ENCODE results near the gene CACNB1. TPM values are rescaled to one million over a fixed set of nuclear protein-coding genes. Genes with fewer than 3 reads are reported as not detected.

CACNB1 gene
- total and polyA plus RNA-seq, 2 of the 4 experiments (the other 2 are of a cell fraction) = 2.5 to 8.6 TPM

- no peak overlapping the region for H3K9ac ChIP-seq (ENCODE audit: low read depth, low read length)
- H2BK120ac ChIP-seq (ENCODE audit: low read depth, low read length) = no peak overlapping the region
- TF ChIP-seq BHLHE40 (IDR thresholded peaks at IDR 0.05; ENCODE audit: low read depth, low read length) (no peak), USF2 (IDR thresholded peaks at IDR 0.05; ENCODE audit: low read depth, low read length) (no peak), MAZ (IDR thresholded peaks at IDR 0.05; ENCODE audit: borderline replicate concordance, low read depth, low read length) (no peak), NFE2L2 (IDR thresholded peaks at IDR 0.05; ENCODE audit: low read depth, low read length) (no peak), FOS (IDR thresholded peaks at IDR 0.05; ENCODE audit: low read depth, low read length) (no peak), RFX5 (IDR thresholded peaks at IDR 0.05; ENCODE audit: low read depth, low read length) (no peak), POLR2A (IDR thresholded peaks at IDR 0.05; ENCODE audit: low read depth, low read length) (no peak), ELK1 (IDR thresholded peaks at IDR 0.05; ENCODE audit: borderline replicate concordance, low read depth, low read length) (no peak), CEBPB (IDR thresholded peaks at IDR 0.05; ENCODE audit: low read depth, low read length) (no peak), CTCF (conservative IDR thresholded peaks at IDR 0.05; ENCODE audit: low read depth, low read length) (no peak)
- DNase-seq (no peak), ATAC-seq (ENCODE audit: low read depth) (no peak)
- H3K36me3 ChIP-seq (ENCODE audit: control insufficient read depth, insufficient read depth, low read length) = no peaks in the 10 kb centered on the region
- POLR2A ChIA-PET (ENCODE audit: unreplicated experiment) = no interaction called here
- no peak overlapping the region for H3K23ac ChIP-seq (ENCODE audit: low read depth, low read length)
- peaks cover 15% of the 10 kb centered on the region for H3K4me1 ChIP-seq (ENCODE audit: control insufficient read depth, insufficient read depth, low read length)
- no peak overlapping the region for H4K91ac ChIP-seq (ENCODE audit: insufficient read depth, low read depth, low read length)
- no peak overlapping the region for H3K14ac ChIP-seq (replicated peaks; ENCODE audit: low read depth, low read length)
- H3K27ac ChIP-seq (ENCODE audit: insufficient read depth, low read length) = no peak overlapping the region
- CTCF ChIA-PET = no interaction called here
- no peak overlapping the region for H4K5ac ChIP-seq (ENCODE audit: low read depth, low read length)
- dilution Hi-C loops (cut with HindIII; ENCODE audit: low sequenced_read_pairs, unreplicated experiment) (no loop called here), in situ Hi-C loops (cut with MboI; ENCODE audit: low sequenced_read_pairs) (no loop called here), intact Hi-C loops (cut with micrococcal nuclease) (no loop called here)
- no peak overlapping the region for H3K4me3 ChIP-seq (ENCODE audit: insufficient read depth, low read depth, low read length)
- H2AK9ac ChIP-seq (replicated peaks; ENCODE audit: low read depth, low read length, poor library complexity) = no peak overlapping the region
- no peaks in the 10 kb centered on the region for H3K9me3 ChIP-seq (ENCODE audit: control insufficient read depth, insufficient read depth, low read length)
- no peak overlapping the region for H2BK20ac ChIP-seq (ENCODE audit: low read depth, low read length)
- H3K4ac ChIP-seq (ENCODE audit: low read depth, low read length) = no peak overlapping the region
- no peak overlapping the region for H2AFZ ChIP-seq (replicated peaks; ENCODE audit: low read length, poor library complexity)
- no CpG with 5 or more reads among the region's 5 CpGs for WGBS, 2 experiments (ENCODE audit: extremely low coverage in 2 of 2, insufficient read length in 1 of 2)
- no peak overlapping the region for H3K4me2 ChIP-seq (ENCODE audit: low read depth, low read length)
- H3K9me1 ChIP-seq (ENCODE audit: insufficient read depth, low read length) = peaks cover 18% of the 10 kb centered on the region
- no peak overlapping the region for H2BK5ac ChIP-seq (ENCODE audit: low read depth, low read length, poor library complexity, severe bottlenecking)
- no peak overlapping the region for H3K56ac ChIP-seq (ENCODE audit: extremely low read depth, insufficient read depth, low read length)
- no peaks in the 10 kb centered on the region for H3K27me3 ChIP-seq (ENCODE audit: control insufficient read depth, insufficient read depth, low read length)
- H2AK5ac ChIP-seq (ENCODE audit: low read depth, low read length) = no peak overlapping the region
- H4K8ac ChIP-seq (ENCODE audit: low read depth in 2 of 2, low read length in 2 of 2) = no peak overlapping the region
- no peak overlapping the region for H3K18ac ChIP-seq (ENCODE audit: low read depth, low read length)
- H2BK15ac ChIP-seq (ENCODE audit: low read depth, low read length) = no peak overlapping the region
- H4K20me1 ChIP-seq (ENCODE audit: insufficient read depth, low read length) = no peaks in the 10 kb centered on the region
- H3K79me1 ChIP-seq (ENCODE audit: low read depth in 1 of 2, low read length in 2 of 2) = no peaks in the 10 kb centered on the region
- BruUV-seq (replicated peaks) = no TSS peak
These were observed 56.2 kb downstream of the CACNB1 start for GRCh38 chr17:39141294-39141693.

Data from IMR-90 (cell line).